ENCODE results near the gene WWOX.

The WWOX gene

GRCh38 chr16:79019431-79019830 lies 920.0 kb downstream of the WWOX start:
- Histone ChIP-seq H3K4me3 (ENCODE audit: low read length) (no peak overlapping the region), H3K9me3 (ENCODE audit: low read length) (no peaks in the 10 kb centered on the region), H3K36me3 (ENCODE audit: insufficient read depth, low read length) (no peaks in the 10 kb centered on the region), H3K27me3 (ENCODE audit: insufficient read depth, low read length) (no peaks in the 10 kb centered on the region), H2AFZ (ENCODE audit: low read depth, low read length) (no peak overlapping the region), H3K4me1 (ENCODE audit: insufficient read depth, low read length) (no peaks in the 10 kb centered on the region)

GRCh38 chr16:79021991-79022630 lies 922.7 kb downstream of the WWOX start:
- Histone ChIP-seq H2AFZ (ENCODE audit: low read depth, low read length) (no peak overlapping the region), H3K4me1 (ENCODE audit: insufficient read depth, low read length) (no peaks in the 10 kb centered on the region)

GRCh38 chr16:79026117-79026516 lies 926.7 kb downstream of the WWOX start:
- H2AFZ ChIP-seq (ENCODE audit: low read depth, low read length) = no peak overlapping the region
- H3K4me1 ChIP-seq (ENCODE audit: insufficient read depth, low read length) = no peaks in the 10 kb centered on the region
- no peaks in the 10 kb centered on the region for H3K36me3 ChIP-seq (ENCODE audit: insufficient read depth, low read length)
- no peaks in the 10 kb centered on the region for H3K27me3 ChIP-seq (ENCODE audit: insufficient read depth, low read length)
- H3K9me3 ChIP-seq (ENCODE audit: low read length) = no peaks in the 10 kb centered on the region
- H3K4me3 ChIP-seq (ENCODE audit: low read length) = no peak overlapping the region

More at GRCh38 chr16:79021991-79022630, 922.7 kb downstream of the WWOX start:
- Histone ChIP-seq H3K27me3 (ENCODE audit: insufficient read depth, low read length) (no peaks in the 10 kb centered on the region), H3K36me3 (ENCODE audit: insufficient read depth, low read length) (no peaks in the 10 kb centered on the region), H3K9me3 (ENCODE audit: low read length) (no peaks in the 10 kb centered on the region), H3K4me3 (ENCODE audit: low read length) (no peak overlapping the region)

GRCh38 chr16:79036541-79036940 lies 937.1 kb downstream of the WWOX start:
- no peaks in the 10 kb centered on the region for H3K27me3 ChIP-seq (ENCODE audit: insufficient read depth, low read length)

GRCh38 chr16:79037521-79038373 lies 938.3 kb downstream of the WWOX start:
- Histone ChIP-seq H3K4me1 (ENCODE audit: insufficient read depth, low read length) (peaks cover 9% of the 10 kb centered on the region), H3K9me3 (ENCODE audit: low read length) (no peaks in the 10 kb centered on the region), H3K4me3 (ENCODE audit: low read length) (no peak overlapping the region), H3K36me3 (ENCODE audit: insufficient read depth, low read length) (no peaks in the 10 kb centered on the region), H2AFZ (ENCODE audit: low read depth, low read length) (no peak overlapping the region), H3K27me3 (ENCODE audit: insufficient read depth, low read length) (no peaks in the 10 kb centered on the region)

More at GRCh38 chr16:79036541-79036940, 937.1 kb downstream of the WWOX start:
- Histone ChIP-seq H3K4me1 (ENCODE audit: insufficient read depth, low read length) (peaks cover 9% of the 10 kb centered on the region), H2AFZ (ENCODE audit: low read depth, low read length) (no peak overlapping the region), H3K4me3 (ENCODE audit: low read length) (no peak overlapping the region), H3K9me3 (ENCODE audit: low read length) (no peaks in the 10 kb centered on the region), H3K36me3 (ENCODE audit: insufficient read depth, low read length) (no peaks in the 10 kb centered on the region)

GRCh38 chr16:79041206-79041605 lies 941.8 kb downstream of the WWOX start:
- no peak overlapping the region for H3K4me3 ChIP-seq (ENCODE audit: low read length)
- H3K27me3 ChIP-seq (ENCODE audit: insufficient read depth, low read length) = no peaks in the 10 kb centered on the region
- H2AFZ ChIP-seq (ENCODE audit: low read depth, low read length) = no peak overlapping the region
- H3K4me1 ChIP-seq (ENCODE audit: insufficient read depth, low read length) = peaks cover 9% of the 10 kb centered on the region
- no peaks in the 10 kb centered on the region for H3K9me3 ChIP-seq (ENCODE audit: low read length)
- no peaks in the 10 kb centered on the region for H3K36me3 ChIP-seq (ENCODE audit: insufficient read depth, low read length)

- H3K9me3 ChIP-seq (ENCODE audit: low read length) = no peaks in the 10 kb centered on the region
- no peaks in the 10 kb centered on the region for H3K27me3 ChIP-seq (ENCODE audit: insufficient read depth, low read length)
- H3K4me1 ChIP-seq (ENCODE audit: insufficient read depth, low read length) = peaks cover 11% of the 10 kb centered on the region
- H2AFZ ChIP-seq (ENCODE audit: low read depth, low read length) = no peak overlapping the region
- H3K36me3 ChIP-seq (ENCODE audit: insufficient read depth, low read length) = no peaks in the 10 kb centered on the region
- H3K4me3 ChIP-seq (ENCODE audit: low read length) = no peak overlapping the region
These were observed 942.7 kb downstream of the WWOX start for GRCh38 chr16:79042141-79042540.

GRCh38 chr16:79042886-79043285 lies 943.4 kb downstream of the WWOX start:
- no peak overlapping the region for H2AFZ ChIP-seq (ENCODE audit: low read depth, low read length)
- H3K36me3 ChIP-seq (ENCODE audit: insufficient read depth, low read length) = no peaks in the 10 kb centered on the region
- no peaks in the 10 kb centered on the region for H3K9me3 ChIP-seq (ENCODE audit: low read length)
- H3K4me3 ChIP-seq (ENCODE audit: low read length) = no peak overlapping the region
- H3K27me3 ChIP-seq (ENCODE audit: insufficient read depth, low read length) = no peaks in the 10 kb centered on the region
- peaks cover 4% of the 10 kb centered on the region for H3K4me1 ChIP-seq (ENCODE audit: insufficient read depth, low read length)

GRCh38 chr16:79045191-79045590 lies 945.7 kb downstream of the WWOX start:
- Histone ChIP-seq H3K9me3 (ENCODE audit: low read length) (no peaks in the 10 kb centered on the region), H3K36me3 (ENCODE audit: insufficient read depth, low read length) (no peaks in the 10 kb centered on the region), H3K4me3 (ENCODE audit: low read length) (no peak overlapping the region), H3K27me3 (ENCODE audit: insufficient read depth, low read length) (no peaks in the 10 kb centered on the region), H3K4me1 (ENCODE audit: insufficient read depth, low read length) (peaks cover 2% of the 10 kb centered on the region), H2AFZ (ENCODE audit: low read depth, low read length) (no peak overlapping the region)

- Histone ChIP-seq H3K36me3 (ENCODE audit: insufficient read depth, low read length) (no peaks in the 10 kb centered on the region), H2AFZ (ENCODE audit: low read depth, low read length) (no peak overlapping the region), H3K4me3 (ENCODE audit: low read length) (no peak overlapping the region), H3K4me1 (ENCODE audit: insufficient read depth, low read length) (peaks cover 2% of the 10 kb centered on the region), H3K9me3 (ENCODE audit: low read length) (no peaks in the 10 kb centered on the region), H3K27me3 (ENCODE audit: insufficient read depth, low read length) (no peaks in the 10 kb centered on the region)
These were observed 947.9 kb downstream of the WWOX start for GRCh38 chr16:79047337-79047736.

GRCh38 chr16:79049040-79049439 lies 949.6 kb downstream of the WWOX start:
- H2AFZ ChIP-seq (ENCODE audit: low read depth, low read length) = no peak overlapping the region
- no peaks in the 10 kb centered on the region for H3K27me3 ChIP-seq (ENCODE audit: insufficient read depth, low read length)
- no peaks in the 10 kb centered on the region for H3K9me3 ChIP-seq (ENCODE audit: low read length)
- peaks cover 2% of the 10 kb centered on the region for H3K4me1 ChIP-seq (ENCODE audit: insufficient read depth, low read length)
- H3K4me3 ChIP-seq (ENCODE audit: low read length) = no peak overlapping the region
- H3K36me3 ChIP-seq (ENCODE audit: insufficient read depth, low read length) = no peaks in the 10 kb centered on the region

GRCh38 chr16:79050063-79050462 lies 950.6 kb downstream of the WWOX start:
- peaks cover 2% of the 10 kb centered on the region for H3K4me1 ChIP-seq (ENCODE audit: insufficient read depth, low read length)
- no peaks in the 10 kb centered on the region for H3K9me3 ChIP-seq (ENCODE audit: low read length)
- no peaks in the 10 kb centered on the region for H3K36me3 ChIP-seq (ENCODE audit: insufficient read depth, low read length)
- H2AFZ ChIP-seq (ENCODE audit: low read depth, low read length) = no peak overlapping the region
- H3K27me3 ChIP-seq (ENCODE audit: insufficient read depth, low read length) = no peaks in the 10 kb centered on the region
- no peak overlapping the region for H3K4me3 ChIP-seq (ENCODE audit: low read length)

GRCh38 chr16:79051313-79051712 lies 951.9 kb downstream of the WWOX start:
- Histone ChIP-seq H3K9me3 (ENCODE audit: low read length) (peaks cover 3% of the 10 kb centered on the region), H3K27me3 (ENCODE audit: insufficient read depth, low read length) (no peaks in the 10 kb centered on the region), H3K4me1 (ENCODE audit: insufficient read depth, low read length) (peaks cover 2% of the 10 kb centered on the region), H3K36me3 (ENCODE audit: insufficient read depth, low read length) (no peaks in the 10 kb centered on the region), H2AFZ (ENCODE audit: low read depth, low read length) (no peak overlapping the region), H3K4me3 (ENCODE audit: low read length) (no peak overlapping the region)
